AG04449 (cell line): ENCODE data around the gene ETHE1.

Experiments
- CTCF ChIA-PET: fragments of 350-600 bp; formaldehyde crosslinking; extraction: SDS; loops from one replicate; lab custom pipeline; 2021; ENCODE audit warnings: antibody characterized with exemption; lab: Yijun Ruan, JAX
- POLR2A ChIA-PET: fragments of 400-600, 350-600 bp; formaldehyde crosslinking; extraction: SDS; loops from one replicate; lab custom pipeline; 2020; ENCODE audit warnings: antibody characterized with exemption, inconsistent platforms; lab: Yijun Ruan, JAX
- DNase-seq: peaks from one replicate; pipeline ENCODE4 v3.0.0-alpha.2; 2010; ENCODE audit warnings: low read depth, low spot score
- H3K4me3 ChIP-seq: 2 replicates; pipeline ENCODE4 v1.5.1; 2011; ENCODE audit warnings: low read depth, mild to moderate bottlenecking, control low read depth, low read length
- TF ChIP-seq, protein P1 (sequence below): IDR thresholded peaks from one replicate; pipeline ENCODE4 v1.5.1; 2011; ENCODE audit warnings: mild to moderate bottlenecking, moderate library complexity, low read length, control low read depth, inconsistent platforms; ENCODE audit not compliant: insufficient read depth; ENCODE audit errors: missing control alignments

ETHE1 gene

DNA sequence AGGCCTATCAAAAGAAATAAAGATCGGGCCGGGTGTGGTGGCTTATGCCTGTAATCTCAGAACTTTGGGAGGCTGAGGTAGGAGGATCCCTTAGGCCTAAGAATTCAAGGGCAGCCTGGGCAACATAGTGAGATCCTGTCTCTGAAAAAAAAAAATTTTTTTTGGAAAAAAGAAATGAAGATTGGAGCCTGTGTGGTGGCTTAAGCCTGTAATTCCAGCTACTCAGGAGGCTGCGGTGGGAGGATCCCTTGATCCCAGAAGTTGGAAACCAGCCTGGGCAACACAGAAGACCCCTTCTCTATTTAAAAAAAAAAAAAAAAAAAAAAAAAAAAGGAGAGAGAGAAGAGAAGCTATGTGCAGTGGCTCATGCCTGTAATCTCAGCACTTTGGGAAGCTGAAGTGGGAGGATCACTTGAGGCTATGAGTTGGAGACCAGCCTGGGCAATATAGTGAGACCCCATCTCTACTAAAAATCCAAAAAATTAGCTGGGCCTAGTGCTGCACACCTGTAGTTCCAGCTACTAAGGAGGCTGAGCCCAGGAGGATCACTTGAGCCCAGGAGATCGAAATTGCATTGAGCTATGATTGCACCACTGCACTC, 46.9 kb downstream of the ETHE1 start:
- no peak overlapping the region for H3K4me3 ChIP-seq
- CTCF ChIA-PET = interaction anchor here (0.9 to 3.4 kb wide), 2 partner anchors 32 to 40 kb away, joined by 3 to 16 read pairs; no protein-coding TSS in a partner anchor
- POLR2A ChIA-PET = no interaction called here
- TF ChIP-seq, protein P1, sequence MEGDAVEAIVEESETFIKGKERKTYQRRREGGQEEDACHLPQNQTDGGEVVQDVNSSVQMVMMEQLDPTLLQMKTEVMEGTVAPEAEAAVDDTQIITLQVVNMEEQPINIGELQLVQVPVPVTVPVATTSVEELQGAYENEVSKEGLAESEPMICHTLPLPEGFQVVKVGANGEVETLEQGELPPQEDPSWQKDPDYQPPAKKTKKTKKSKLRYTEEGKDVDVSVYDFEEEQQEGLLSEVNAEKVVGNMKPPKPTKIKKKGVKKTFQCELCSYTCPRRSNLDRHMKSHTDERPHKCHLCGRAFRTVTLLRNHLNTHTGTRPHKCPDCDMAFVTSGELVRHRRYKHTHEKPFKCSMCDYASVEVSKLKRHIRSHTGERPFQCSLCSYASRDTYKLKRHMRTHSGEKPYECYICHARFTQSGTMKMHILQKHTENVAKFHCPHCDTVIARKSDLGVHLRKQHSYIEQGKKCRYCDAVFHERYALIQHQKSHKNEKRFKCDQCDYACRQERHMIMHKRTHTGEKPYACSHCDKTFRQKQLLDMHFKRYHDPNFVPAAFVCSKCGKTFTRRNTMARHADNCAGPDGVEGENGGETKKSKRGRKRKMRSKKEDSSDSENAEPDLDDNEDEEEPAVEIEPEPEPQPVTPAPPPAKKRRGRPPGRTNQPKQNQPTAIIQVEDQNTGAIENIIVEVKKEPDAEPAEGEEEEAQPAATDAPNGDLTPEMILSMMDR = no peak
- DNase-seq = no peak

DNA sequence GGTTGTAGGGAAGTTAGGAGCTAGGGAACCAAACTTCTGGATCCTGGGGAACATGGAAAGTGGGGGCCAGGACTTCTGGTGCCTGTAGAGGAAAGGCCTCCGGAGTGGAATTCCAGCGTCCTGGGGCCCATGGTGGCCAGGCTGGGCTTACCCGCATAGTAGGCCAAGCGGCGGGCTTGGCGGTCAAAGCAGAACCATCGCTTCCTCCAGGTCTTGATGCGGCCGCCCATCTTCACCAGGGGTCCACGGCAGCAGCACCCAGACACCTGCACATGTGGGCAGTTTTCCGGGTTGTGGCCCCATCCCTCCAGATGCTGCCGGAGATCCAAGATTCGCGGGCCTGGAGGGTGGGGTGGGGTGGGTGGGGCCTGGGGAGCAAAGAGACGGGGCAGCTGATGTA, 47.8 kb downstream of the ETHE1 start:
- TF ChIP-seq, protein P1 = no peak
- CTCF ChIA-PET = interaction anchor here (0.9 to 3.4 kb wide), 2 partner anchors 31 to 40 kb away, joined by 3 to 16 read pairs; no protein-coding TSS in a partner anchor
- no peak for DNase-seq
- H3K4me3 ChIP-seq = no peak overlapping the region
- POLR2A ChIA-PET = no interaction called here

DNA sequence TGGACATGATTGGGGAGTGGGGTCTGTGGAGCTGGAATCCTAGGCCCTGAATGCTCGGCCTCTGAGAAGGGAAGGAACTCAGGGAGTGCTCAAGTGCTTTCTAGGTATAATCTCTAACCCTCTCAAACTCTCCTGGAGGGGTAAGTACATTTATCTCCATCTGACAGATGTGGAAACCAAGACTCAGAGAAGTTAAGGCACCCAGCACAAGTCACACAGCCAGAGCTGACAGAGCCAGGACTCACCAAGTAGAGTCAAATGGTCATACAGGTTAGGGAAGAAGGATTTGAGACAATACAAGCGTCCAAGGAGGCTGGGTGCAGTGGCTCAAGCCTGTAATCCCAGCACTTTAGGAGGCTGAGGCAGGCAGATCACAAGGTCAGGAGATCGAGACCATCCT, 48.7 kb downstream of the ETHE1 start:
- CTCF ChIA-PET = interaction anchor here (1.1 to 3.4 kb wide), 2 partner anchors 30 to 40 kb away, joined by 3 to 16 read pairs; no protein-coding TSS in a partner anchor
- no peak for DNase-seq
- H3K4me3 ChIP-seq = no peak overlapping the region
- TF ChIP-seq, protein P1 = no peak
- POLR2A ChIA-PET = no interaction called here

DNA sequence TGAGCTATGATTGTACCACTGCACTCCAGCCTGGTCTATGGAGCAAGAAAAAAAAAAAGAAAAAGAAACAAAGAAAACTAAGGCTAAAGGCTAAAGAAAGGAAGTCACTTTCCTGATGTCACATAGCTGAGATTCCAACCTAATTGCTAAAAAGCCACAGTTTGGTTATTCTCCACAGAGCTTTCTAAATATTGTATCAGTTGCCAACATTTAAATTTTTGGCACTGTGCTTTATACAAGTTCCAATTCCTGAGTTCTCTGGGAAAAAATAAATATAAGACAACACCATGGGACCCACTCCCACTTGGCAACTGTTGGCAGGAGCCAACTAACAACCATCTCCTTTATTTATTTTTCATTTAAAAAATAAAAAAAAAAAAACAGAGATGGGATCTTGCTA, 50.4 kb downstream of the ETHE1 start:
- H3K4me3 ChIP-seq = no peak overlapping the region
- ChIA-PET POLR2A (no interaction called here), CTCF (interaction anchor here (0.8 to 1.2 kb wide), 2 partner anchors 21 to 42 kb away, joined by 3 read pairs; no protein-coding TSS in a partner anchor)
- DNase-seq = peak; percentile 51
- TF ChIP-seq, protein P1 = no peak

DNA sequence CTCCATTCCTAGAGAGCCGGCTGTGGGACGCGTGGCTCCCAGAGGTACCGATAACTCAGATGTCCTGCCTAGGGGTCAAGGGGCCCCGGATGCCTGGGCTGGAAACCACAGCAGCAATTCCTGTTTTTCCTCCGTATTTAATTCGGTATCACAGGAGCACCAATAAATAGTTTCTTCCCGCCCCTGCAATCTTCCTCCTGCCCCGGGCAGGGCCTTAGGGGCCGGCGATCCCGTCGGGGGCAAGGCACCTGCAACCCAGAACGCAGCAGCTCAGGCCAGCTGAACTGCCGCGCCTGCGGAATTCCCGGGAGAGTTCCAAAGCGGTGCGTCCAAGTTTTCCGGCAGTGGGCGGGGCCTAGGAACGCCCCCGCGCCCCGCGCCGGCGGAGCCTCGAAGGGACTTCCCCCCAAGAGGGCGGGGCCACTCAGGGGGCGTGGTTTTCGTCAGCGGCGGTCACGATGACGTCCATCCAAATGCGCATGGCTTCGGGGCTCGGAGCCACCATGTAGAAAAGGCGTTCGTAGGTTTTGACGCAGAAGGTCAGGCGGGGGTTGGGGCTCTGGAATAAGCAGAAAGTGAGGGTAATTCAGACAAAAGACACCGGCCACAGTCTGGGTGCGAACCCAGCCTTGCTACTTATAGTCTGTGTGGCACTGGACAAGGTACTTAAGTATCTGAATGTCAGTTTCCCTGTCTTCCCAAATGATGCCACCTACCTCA, 51.9 kb downstream of the ETHE1 start:
- peak overlapping the region; percentile 45 for H3K4me3 ChIP-seq
- ChIA-PET POLR2A (no interaction called here), CTCF (interaction anchor here (1.7 to 3.1 kb wide), 3 partner anchors 11 to 44 kb away, joined by 4 to 12 read pairs (median 9); no protein-coding TSS in a partner anchor)
- TF ChIP-seq, protein P1 = no peak
- DNase-seq = peak; percentile 53

DNA sequence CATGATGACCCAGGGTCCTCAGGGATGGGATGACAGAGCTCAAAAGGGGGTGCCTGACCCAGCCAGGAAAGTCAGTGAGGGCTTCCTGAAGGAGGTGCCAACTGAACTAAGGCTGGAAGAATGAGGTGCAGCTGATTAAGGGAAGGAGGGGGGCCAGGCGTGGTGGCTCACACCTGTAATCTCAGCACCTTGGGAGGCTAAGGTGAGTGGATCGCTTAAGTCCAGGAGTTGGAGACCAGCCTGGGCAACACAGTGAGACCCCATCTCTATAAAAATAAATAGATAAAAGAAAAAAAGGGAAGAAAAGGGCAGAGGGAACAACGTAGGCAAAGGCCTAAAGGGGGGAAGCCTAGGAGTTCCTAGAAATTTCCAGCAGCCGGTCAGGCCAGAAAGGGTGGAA, 52.5 kb downstream of the ETHE1 start:
- TF ChIP-seq, protein P1 = no peak
- POLR2A ChIA-PET = no interaction called here

More for the DNA sequence above, 52.5 kb downstream of the ETHE1 start:
- H3K4me3 ChIP-seq = no peak overlapping the region
- DNase-seq = no peak
- CTCF ChIA-PET = interaction anchor here (1.7 to 3.1 kb wide), 3 partner anchors 11 to 45 kb away, joined by 4 to 12 read pairs (median 9); no protein-coding TSS in a partner anchor
